ENCODE measurements around the gene TMED6.
"Not testable (repeated sequence)": the region's sequence is repeated elsewhere in the genome, so short reads cannot be mapped to it uniquely, and the experiment has no call there.

TMED6 gene

GRCh38 chr16:69301861-69302260 lies 49.7 kb downstream of the TMED6 start:
- no peak for DNase-seq (ENCODE audit: low read depth)

GRCh38 chr16:69301187-69301586 lies 50.4 kb downstream of the TMED6 start:
- no peak for DNase-seq (ENCODE audit: low read depth)

- DNase-seq (ENCODE audit: low read depth) = no peak
Measured at GRCh38 chr16:69298261-69298660, 53.3 kb downstream of the TMED6 start.

GRCh38 chr16:69296771-69297170 lies 54.8 kb downstream of the TMED6 start:
- DNase-seq (ENCODE audit: low read depth) = not testable (repeated sequence)

- DNase-seq (ENCODE audit: low read depth) = no peak
Measured at GRCh38 chr16:69294051-69294450, 57.5 kb downstream of the TMED6 start.

GRCh38 chr16:69293401-69293800 lies 58.2 kb downstream of the TMED6 start:
- no peak for DNase-seq (ENCODE audit: low read depth)

All from stimulated activated CD8-positive, alpha-beta memory T cell treated with anti-CD3 and anti-CD28 coated beads, Interleukin-4, amount 100 ng/mL, for 24 hours (primary cell).